IPS-11a (cell line): Measurements from ENCODE around the gene PNPLA1.

Experiments used
- H3K4me3 ChIP-seq: one replicate; pipeline ENCODE4 v1.5.1; 2013; ENCODE audit warnings: low read depth, low read length, control low read depth

PNPLA1 gene

GRCh38 chr6:36269834-36270705 is at the start of gene PNPLA1:
TSS of gene PNPLA1 (plus strand) at chr6:36270060. CDS start at chr6:36270460, 400 bp downstream.
- H3K4me3 ChIP-seq = no peak within 1 kb of the TSS

- no peak overlapping the region for H3K4me3 ChIP-seq
Observed at GRCh38 chr6:36220226-36220625, 49.6 kb upstream of the PNPLA1 start.

- H3K4me3 ChIP-seq = no peak overlapping the region
Observed at GRCh38 chr6:36221674-36222073, 48.2 kb upstream of the PNPLA1 start.

- no peak overlapping the region for H3K4me3 ChIP-seq
Observed at GRCh38 chr6:36222924-36223323, 46.9 kb upstream of the PNPLA1 start.

GRCh38 chr6:36223706-36224105 is 46.2 kb upstream of the PNPLA1 start:
- no peak overlapping the region for H3K4me3 ChIP-seq

- no peak overlapping the region for H3K4me3 ChIP-seq
Observed at GRCh38 chr6:36224918-36225461, 44.9 kb upstream of the PNPLA1 start.

GRCh38 chr6:36226438-36227047 is 43.3 kb upstream of the PNPLA1 start:
- H3K4me3 ChIP-seq = no peak overlapping the region

- H3K4me3 ChIP-seq = no peak overlapping the region
Observed at GRCh38 chr6:36227379-36228228, 42.3 kb upstream of the PNPLA1 start.

GRCh38 chr6:36229223-36229622 is 40.6 kb upstream of the PNPLA1 start:
- H3K4me3 ChIP-seq = no peak overlapping the region

GRCh38 chr6:36230371-36230770 is 39.5 kb upstream of the PNPLA1 start:
- H3K4me3 ChIP-seq = no peak overlapping the region

GRCh38 chr6:36232172-36232571 is 37.7 kb upstream of the PNPLA1 start:
- H3K4me3 ChIP-seq = no peak overlapping the region

- no peak overlapping the region for H3K4me3 ChIP-seq
Observed at GRCh38 chr6:36235309-36235708, 34.6 kb upstream of the PNPLA1 start.

- no peak overlapping the region for H3K4me3 ChIP-seq
Observed at GRCh38 chr6:36235862-36236261, 34.0 kb upstream of the PNPLA1 start.

GRCh38 chr6:36239774-36240173 is 30.1 kb upstream of the PNPLA1 start:
- H3K4me3 ChIP-seq = no peak overlapping the region

GRCh38 chr6:36241728-36242127 is 28.1 kb upstream of the PNPLA1 start:
- H3K4me3 ChIP-seq = no peak overlapping the region

GRCh38 chr6:36242161-36242560 is 27.7 kb upstream of the PNPLA1 start:
- no peak overlapping the region for H3K4me3 ChIP-seq

GRCh38 chr6:36242626-36243025 is 27.2 kb upstream of the PNPLA1 start:
- H3K4me3 ChIP-seq = no peak overlapping the region

GRCh38 chr6:36243562-36244212 is 26.2 kb upstream of the PNPLA1 start:
- no peak overlapping the region for H3K4me3 ChIP-seq

GRCh38 chr6:36244641-36245280 is 25.1 kb upstream of the PNPLA1 start:
- H3K4me3 ChIP-seq = no peak overlapping the region

- H3K4me3 ChIP-seq = no peak overlapping the region
Observed at GRCh38 chr6:36245572-36246061, 24.2 kb upstream of the PNPLA1 start.
